NCI-H128 (cell line): Measurements from ENCODE around the gene MYL12A.
A peak's percentile ranks its signal among the peaks of the same experiment; 100 is the strongest.

Experiments used
- DNase-seq: peaks from one replicate; lab custom pipeline; 2025; ENCODE audit not compliant: unreplicated experiment; lab: John Stamatoyannopoulos, UW

MYL12A gene

GRCh38 chr18:3281456-3282400 is 34.1 kb downstream of the MYL12A start:
- peak; percentile 86 for DNase-seq

GRCh38 chr18:3283253-3283863 is 35.8 kb downstream of the MYL12A start:
- DNase-seq, result no peak

- DNase-seq, result no peak
Measured at GRCh38 chr18:3283908-3284307, 36.3 kb downstream of the MYL12A start.

GRCh38 chr18:3284501-3284900 is 36.9 kb downstream of the MYL12A start:
- no peak for DNase-seq

GRCh38 chr18:3286159-3286558 is 38.6 kb downstream of the MYL12A start:
- DNase-seq, result no peak

- no peak for DNase-seq
Measured at GRCh38 chr18:3293196-3293951, 45.8 kb downstream of the MYL12A start.

GRCh38 chr18:3294435-3295080 is 47.0 kb downstream of the MYL12A start:
- no peak for DNase-seq

- DNase-seq, result peak; percentile 75
Measured at GRCh38 chr18:3297025-3297984, 49.7 kb downstream of the MYL12A start.

GRCh38 chr18:3304832-3305231 is 57.2 kb downstream of the MYL12A start:
- no peak for DNase-seq

GRCh38 chr18:3305354-3305762 is 57.8 kb downstream of the MYL12A start:
- DNase-seq, result no peak
